ENCODE results near the gene ABCC9.
"Not testable (repeated sequence)": the region's sequence is repeated elsewhere in the genome, so short reads cannot be mapped to it uniquely, and the experiment has no call there.

- TF ChIP-seq CTCF (IDR thresholded peaks at IDR 0.05; ENCODE audit: insufficient read depth, low read length); REST (IDR thresholded peaks at IDR 0.05; ENCODE audit: insufficient replicate concordance, low read depth): not testable (repeated sequence)
Observed at GRCh38 chr12:21812340-21812739, 128.9 kb downstream of the ABCC9 start.

Measured in HL-60 (cell line).